IMR-90 (cell line): ENCODE measurements around the gene RGMA. TPM values are rescaled to one million over a fixed set of nuclear protein-coding genes. Genes with fewer than 3 reads are reported as not detected.

ENCODE experiments used
- ATAC-seq: fragments of 200-7000 bp; cut with Tn5 transposase; 2 replicates; pipeline ENCODE4 v1.9.1; 2020; ENCODE audit warnings: low read depth, mild to moderate bottlenecking, moderate library complexity
- BruUV-seq: library from RNA; stranded (reverse); fragments of 400-500 nt; replicated peaks from 2 replicates; lab custom pipeline; 2021; lab: Mats Ljungman, UMichigan
- CTCF ChIA-PET: fragments of 300-600 bp; formaldehyde crosslinking; extraction: SDS; loops from one replicate; lab custom pipeline; 2021; ENCODE audit warnings: antibody characterized with exemption; lab: Yijun Ruan, JAX
- POLR2A ChIA-PET: fragments of 300-600 bp; sonication (Branson Sonifier 250); formaldehyde crosslinking; loops from one replicate; lab custom pipeline; 2022; ENCODE audit warnings: antibody characterized with exemption; ENCODE audit not compliant: unreplicated experiment; lab: Charles Lee
- DNase-seq: peaks from one replicate; pipeline ENCODE4 v3.0.0; 2013
- H2AFZ ChIP-seq: replicated peaks from 2 replicates; pipeline ENCODE3; 2013; ENCODE audit warnings: low read length, mild to moderate bottlenecking; ENCODE audit not compliant: poor library complexity
- H2AK5ac ChIP-seq: 2 replicates; pipeline ENCODE4 v1.6.1; 2013; ENCODE audit warnings: low read depth, low read length, inconsistent platforms
- H2AK9ac ChIP-seq: replicated peaks from 2 replicates; pipeline ENCODE3; 2013; ENCODE audit warnings: mild to moderate bottlenecking, low read depth, low read length, moderate library complexity; ENCODE audit not compliant: poor library complexity
- H2BK120ac ChIP-seq: 2 replicates; pipeline ENCODE4 v1.6.1; 2013; ENCODE audit warnings: low read depth, low read length, inconsistent platforms
- H2BK15ac ChIP-seq: 3 replicates; pipeline ENCODE4 v1.6.1; 2013; ENCODE audit warnings: low read depth, low read length, inconsistent platforms
- H2BK20ac ChIP-seq: 2 replicates; pipeline ENCODE4 v1.6.1; 2013; ENCODE audit warnings: low read depth, mild to moderate bottlenecking, inconsistent platforms, low read length, moderate library complexity
- H2BK5ac ChIP-seq: 2 replicates; pipeline ENCODE4 v1.6.1; 2013; ENCODE audit warnings: mild to moderate bottlenecking, low read depth, low read length, inconsistent platforms; ENCODE audit not compliant: poor library complexity, severe bottlenecking
- H3K14ac ChIP-seq: replicated peaks from 2 replicates; pipeline ENCODE4 v1.6.1; 2013; ENCODE audit warnings: low read depth, low read length, inconsistent platforms
- H3K18ac ChIP-seq: 2 replicates; pipeline ENCODE4 v1.6.1; 2013; ENCODE audit warnings: low read depth, low read length, control low read depth
- H3K23ac ChIP-seq: 2 replicates; pipeline ENCODE4 v1.6.1; 2013; ENCODE audit warnings: low read depth, low read length, inconsistent platforms
- H3K27ac ChIP-seq: 2 replicates; pipeline ENCODE4 v1.5.1; 2013; ENCODE audit warnings: mild to moderate bottlenecking, control low read depth, low read length; ENCODE audit not compliant: insufficient read depth
- H3K27me3 ChIP-seq: 2 replicates; pipeline ENCODE4 v1.6.1; 2013; ENCODE audit warnings: low read length; ENCODE audit not compliant: control insufficient read depth, insufficient read depth
- H3K36me3 ChIP-seq: 2 replicates; pipeline ENCODE4 v1.6.1; 2013; ENCODE audit warnings: low read length, mixed read lengths; ENCODE audit not compliant: control insufficient read depth, insufficient read depth
- H3K4ac ChIP-seq: 2 replicates; pipeline ENCODE4 v1.6.1; 2013; ENCODE audit warnings: low read depth, low read length, inconsistent platforms
- H3K4me1 ChIP-seq: 2 replicates; pipeline ENCODE4 v1.6.1; 2013; ENCODE audit warnings: low read length, mixed read lengths; ENCODE audit not compliant: control insufficient read depth, insufficient read depth
- H3K4me2 ChIP-seq: 2 replicates; pipeline ENCODE4 v1.6.1; 2013; ENCODE audit warnings: low read depth, mild to moderate bottlenecking, control low read depth, low read length, moderate library complexity
- H3K4me3 ChIP-seq: 2 replicates; pipeline ENCODE4 v1.5.1; 2013; ENCODE audit warnings: low read depth, mild to moderate bottlenecking, control low read depth, low read length, moderate library complexity; ENCODE audit not compliant: insufficient read depth
- H3K56ac ChIP-seq: 2 replicates; pipeline ENCODE4 v1.6.1; 2013; ENCODE audit warnings: low read length, inconsistent platforms; ENCODE audit not compliant: insufficient read depth; ENCODE audit errors: extremely low read depth
- H3K79me1 ChIP-seq, 2 experiments: 2 replicates each; pipeline ENCODE4 v1.6.1; 2013; ENCODE audit warnings: low read length in 2 of 2, inconsistent platforms in 1 of 2, low read depth in 1 of 2
- H3K9ac ChIP-seq: 2 replicates; pipeline ENCODE4 v1.6.1; 2013; ENCODE audit warnings: low read depth, low read length, control low read depth
- H3K9me1 ChIP-seq: 2 replicates; pipeline ENCODE4 v1.6.1; 2013; ENCODE audit warnings: low read length, inconsistent platforms; ENCODE audit not compliant: insufficient read depth
- H3K9me3 ChIP-seq: 2 replicates; pipeline ENCODE4 v1.6.1; 2013; ENCODE audit warnings: low read length; ENCODE audit not compliant: control insufficient read depth, insufficient read depth
- H4K20me1 ChIP-seq: 2 replicates; pipeline ENCODE4 v1.6.1; 2013; ENCODE audit warnings: low read length, inconsistent platforms; ENCODE audit not compliant: insufficient read depth
- H4K5ac ChIP-seq: 2 replicates; pipeline ENCODE4 v1.6.1; 2013; ENCODE audit warnings: mild to moderate bottlenecking, low read depth, low read length, control low read depth
- H4K8ac ChIP-seq, 2 experiments: 2 replicates each; pipeline ENCODE4 v1.6.1; 2013; ENCODE audit warnings: low read depth in 2 of 2, low read length in 2 of 2, control low read depth in 1 of 2, inconsistent platforms in 1 of 2
- H4K91ac ChIP-seq: 2 replicates; pipeline ENCODE4 v1.6.1; 2013; ENCODE audit warnings: low read depth, low read length, inconsistent platforms; ENCODE audit not compliant: insufficient read depth
- MAZ ChIP-seq: IDR thresholded peaks from 2 replicates; pipeline ENCODE4 v1.6.1; 2012; ENCODE audit warnings: low read depth, mild to moderate bottlenecking, low read length, improper control_type of control experiment, moderate library complexity, borderline replicate concordance
- MXI1 ChIP-seq: IDR thresholded peaks from 2 replicates; pipeline ENCODE4 v1.6.1; 2012; ENCODE audit warnings: low read depth, mild to moderate bottlenecking, low read length, moderate library complexity, borderline replicate concordance
- RFX5 ChIP-seq: IDR thresholded peaks from 2 replicates; pipeline ENCODE4 v1.8.0; 2012; ENCODE audit warnings: low read depth, mild to moderate bottlenecking, low read length, moderate library complexity
- WGBS, 2 experiments: methylation state at CpG; one replicate each; pipeline versions ENCODE4 v1.1.5 to v1.1.7; 2013; ENCODE audit warnings: missing lambda C conversion rate in 2 of 2; ENCODE audit not compliant: insufficient read length in 1 of 2; ENCODE audit errors: extremely low coverage in 2 of 2; 5-methylcytosine and 5-hydroxymethylcytosine counted together
- dilution Hi-C: fragments of 300-500 bp; cut with HindIII; formaldehyde crosslinking; loops from one replicate; pipeline ENCODE4 v1.14.3; 2018; ENCODE audit warnings: low sequenced_read_pairs; ENCODE audit not compliant: unreplicated experiment
- in situ Hi-C: fragments of 300-500 bp; cut with MboI; formaldehyde crosslinking; loops from 3 replicates; pipeline ENCODE4 v1.14.3; 2019; ENCODE audit warnings: low sequenced_read_pairs, inconsistent platforms, mixed read lengths
- intact Hi-C: fragments of 100-400 bp; cut with micrococcal nuclease; formaldehyde crosslinking; loops from 2 replicates; pipeline ENCODE4 v1.10.0; 2022
- polyA plus RNA-seq, 3 experiments: library from polyadenylated mRNA; depleted of rRNA; stranded (reverse); fragments of >200 nt; gene quantifications; 2 replicates each; pipeline ENCODE4 v1.2.3, GENCODE V29; 2012; ENCODE audit warnings: low replicate concordance in 1 of 3
- total RNA-seq: library from RNA; depleted of rRNA; stranded (reverse); fragments of >200 nt; gene quantifications from 2 replicates; pipeline ENCODE4 v1.2.3, GENCODE V29; 2012
- TF ChIP-seq, protein P1 (sequence below): fragments of 150-350 bp; IDR thresholded peaks from 2 replicates; pipeline ENCODE4 v1.6.1; 2017; ENCODE audit warnings: mild to moderate bottlenecking, antibody characterized with exemption, low read length, low read depth

Gene RGMA
- total and polyA plus RNA-seq, 2 of the 4 experiments (the other 2 are of a cell fraction): 0.18 to 0.26 TPM

DNA sequence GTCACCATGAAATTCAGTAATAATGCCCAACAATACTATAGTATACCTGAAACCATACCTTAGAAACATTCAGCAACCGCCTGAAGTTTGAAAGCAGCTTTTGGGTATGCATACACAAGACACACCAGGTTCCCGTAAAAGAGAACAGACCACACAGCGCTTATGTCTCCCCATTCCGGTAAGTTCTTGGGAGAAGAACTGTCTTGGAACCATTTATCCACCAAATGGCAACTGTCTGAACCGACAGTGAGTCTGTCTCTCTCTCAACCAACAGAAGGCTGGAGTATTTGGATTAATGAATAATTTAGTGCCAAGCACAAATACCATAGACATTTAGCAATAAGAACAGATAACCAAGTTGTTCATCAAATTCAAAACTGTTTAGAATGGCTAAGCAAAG, 7.6 kb downstream of the RGMA start:
- Histone ChIP-seq H2BK20ac (no peak overlapping the region), H4K5ac (no peak overlapping the region), H3K9me1 (no peaks in the 10 kb centered on the region), H3K14ac (no peak overlapping the region), H3K4ac (no peak overlapping the region), H3K27me3 (peaks cover 31% of the 10 kb centered on the region), H4K20me1 (no peaks in the 10 kb centered on the region), H2AFZ (no peak overlapping the region), H2BK120ac (no peak overlapping the region), H3K9ac (no peak overlapping the region), H3K27ac (no peak overlapping the region), H3K18ac (no peak overlapping the region), H3K56ac (no peak overlapping the region), H3K79me1 (no peaks in the 10 kb centered on the region), H2BK5ac (no peak overlapping the region), H3K36me3 (no peaks in the 10 kb centered on the region), H3K4me1 (no peaks in the 10 kb centered on the region), H3K23ac (no peak overlapping the region), H2BK15ac (no peak overlapping the region), H3K9me3 (no peaks in the 10 kb centered on the region), H4K8ac (no peak overlapping the region), H2AK5ac (no peak overlapping the region), H3K4me2 (no peak overlapping the region), H3K4me3 (no peak overlapping the region), H4K91ac (no peak overlapping the region), H2AK9ac (no peak overlapping the region)
- in situ Hi-C loops: no loop called here
- ChIA-PET POLR2A (no interaction called here), CTCF (no interaction called here)
- DNase-seq (no peak), ATAC-seq (no peak)
- TF ChIP-seq RFX5 (no peak), MXI1 (no peak), MAZ (no peak)
- TF ChIP-seq, protein P1, sequence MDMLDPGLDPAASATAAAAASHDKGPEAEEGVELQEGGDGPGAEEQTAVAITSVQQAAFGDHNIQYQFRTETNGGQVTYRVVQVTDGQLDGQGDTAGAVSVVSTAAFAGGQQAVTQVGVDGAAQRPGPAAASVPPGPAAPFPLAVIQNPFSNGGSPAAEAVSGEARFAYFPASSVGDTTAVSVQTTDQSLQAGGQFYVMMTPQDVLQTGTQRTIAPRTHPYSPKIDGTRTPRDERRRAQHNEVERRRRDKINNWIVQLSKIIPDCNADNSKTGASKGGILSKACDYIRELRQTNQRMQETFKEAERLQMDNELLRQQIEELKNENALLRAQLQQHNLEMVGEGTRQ: no peak
- dilution Hi-C loops: no loop called here
- WGBS, 2 experiments: 57% methylated on average over 1 of the region's 5 CpGs; no CpG with 5 or more reads in 1 of the 2 experiments
- BruUV-seq: no TSS peak
- intact Hi-C loops: no loop called here
